OCI-LY1 (cell line): ENCODE results near the gene RASSF8.

Source experiments
- CTCF ChIP-seq: fragments of 200-600 bp; sonication (generic), shearing (Covaris generic); IDR thresholded peaks from 2 replicates; pipeline ENCODE4 v1.5.1; 2017; ENCODE audit warnings: mild to moderate bottlenecking, antibody characterized with exemption, low read length, moderate library complexity, mixed read lengths
- EZH2 ChIP-seq: fragments of 200-600 bp; sonication (generic), shearing (Covaris generic); IDR thresholded peaks from 2 replicates; pipeline ENCODE4 v1.8.0; 2017; ENCODE audit warnings: borderline replicate concordance, mixed run types, mild to moderate bottlenecking, antibody characterized with exemption, low read length, moderate library complexity, mixed read lengths

GRCh38 chr12:25996677-25997076, 38.2 kb downstream of the RASSF8 start:
- TF ChIP-seq CTCF (no peak), EZH2 (no peak)
